C1 segment of cervical spinal cord (tissue), 14 donors: Measurements from ENCODE around the gene ACBD6.

Experiments
- DNase-seq, 14 donors: peaks; one replicate each; lab custom pipeline; 2025; lab: John Stamatoyannopoulos, UW

ACBD6 gene

DNA sequence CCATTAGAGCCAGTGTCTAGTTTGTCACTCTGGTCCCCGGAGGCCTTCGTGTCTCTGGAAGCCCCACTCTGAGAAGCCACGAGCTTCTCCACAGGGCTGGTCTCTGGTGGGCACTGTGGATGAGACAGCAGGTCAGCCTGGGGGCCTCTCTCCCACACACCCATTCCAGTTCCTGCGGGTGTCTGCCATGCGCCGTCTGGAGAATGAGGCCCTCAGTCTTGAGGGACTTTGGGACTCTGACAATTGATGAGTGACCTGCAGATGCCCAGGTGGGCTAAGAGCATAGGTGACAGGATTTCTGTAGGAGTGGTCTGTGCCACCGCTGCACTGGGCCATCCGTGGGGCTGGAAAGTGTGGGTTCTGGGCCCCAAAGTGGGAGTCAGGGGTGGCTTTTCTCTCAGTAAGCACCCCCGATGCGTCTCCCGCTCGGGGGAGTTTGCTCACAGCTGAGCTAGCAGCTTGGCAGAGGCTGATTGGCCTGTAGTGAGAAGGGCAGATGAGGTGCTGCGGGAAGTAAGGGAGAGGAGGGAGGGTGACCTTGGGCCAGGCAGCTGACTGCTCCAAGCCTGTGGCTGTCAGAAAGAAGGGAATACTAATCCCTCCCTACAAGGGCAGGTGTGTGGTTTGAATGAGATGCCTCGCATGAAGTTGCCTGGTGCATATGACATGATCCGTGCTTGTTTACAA is 245.9 kb downstream of the ACBD6 start:
- no peak for DNase-seq

DNA sequence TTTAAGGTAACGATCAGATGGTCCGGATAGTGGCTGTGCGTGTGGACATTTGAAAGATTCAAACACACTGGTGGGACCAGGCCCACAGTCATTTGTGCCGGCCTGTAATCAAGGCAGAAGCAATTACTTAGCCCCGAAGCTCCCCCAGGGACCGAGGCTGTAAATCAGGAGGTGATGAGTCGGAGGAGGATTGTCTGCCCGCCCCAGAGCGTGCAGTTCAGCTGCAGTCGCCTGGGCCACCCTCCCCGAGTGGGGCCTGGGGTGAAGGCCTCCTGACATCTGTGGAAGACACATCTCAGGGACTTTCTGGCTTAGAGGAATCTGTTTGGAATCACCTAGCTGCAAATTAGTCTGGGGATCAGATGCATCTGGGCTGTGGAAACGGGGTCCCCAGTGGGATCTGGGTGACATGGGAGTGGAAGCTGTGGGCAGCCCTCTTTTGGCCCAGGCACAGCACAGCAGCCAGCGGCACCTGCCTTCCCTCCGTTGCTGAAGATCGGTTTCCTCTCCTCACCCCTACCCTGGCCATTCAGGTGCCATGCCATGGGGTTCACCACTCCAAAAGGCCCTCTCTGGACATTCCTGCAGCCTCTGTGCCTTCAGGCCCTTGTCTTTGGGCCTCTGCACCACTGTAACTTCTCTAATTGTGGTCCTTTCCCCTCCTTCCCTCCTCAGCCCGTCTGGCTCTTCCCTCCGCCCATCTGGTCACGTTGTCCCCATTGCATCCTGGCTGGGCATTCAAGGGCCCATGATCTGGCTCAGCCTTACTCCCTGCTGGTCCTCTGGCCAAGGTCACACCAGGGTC is 246.6 kb downstream of the ACBD6 start:
- DNase-seq, result no peak

DNA sequence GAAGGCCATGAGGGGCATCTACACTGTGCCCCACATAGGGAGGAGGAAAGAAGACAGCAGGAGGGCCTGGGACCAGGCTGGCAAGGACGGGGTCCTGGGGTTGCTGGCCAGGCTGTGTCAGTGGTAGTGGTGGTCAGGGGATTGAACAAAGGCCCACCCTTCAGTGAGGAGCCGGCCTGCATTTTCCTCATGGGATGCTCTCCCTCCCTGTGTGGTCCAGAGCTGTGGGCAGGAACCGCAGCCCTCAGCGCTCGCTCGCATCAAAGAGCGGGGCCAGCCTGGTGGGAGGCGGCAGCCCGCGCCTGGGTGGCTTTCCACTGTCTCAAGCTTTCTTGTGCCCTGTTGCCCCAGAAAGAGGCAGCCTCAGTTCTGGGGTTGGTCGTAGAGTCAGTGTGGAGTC is 247.5 kb downstream of the ACBD6 start:
- no peak for DNase-seq

DNA sequence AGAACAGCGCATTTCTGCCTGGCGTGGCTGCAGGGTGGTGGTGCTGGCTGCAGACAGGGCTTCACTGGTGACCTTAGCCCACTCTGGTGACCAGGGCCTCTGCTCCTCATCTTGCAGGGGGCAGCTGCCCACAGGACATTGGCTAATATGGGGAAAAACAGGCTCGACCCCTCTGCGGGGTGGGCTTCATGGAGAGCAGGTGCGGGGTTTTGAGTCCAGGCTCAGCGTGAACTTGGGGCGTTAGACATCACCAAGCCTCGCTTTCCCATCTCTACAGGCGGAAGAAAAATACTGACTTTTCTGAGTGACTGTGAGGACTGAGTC is 247.9 kb downstream of the ACBD6 start:
- no peak for DNase-seq

DNA sequence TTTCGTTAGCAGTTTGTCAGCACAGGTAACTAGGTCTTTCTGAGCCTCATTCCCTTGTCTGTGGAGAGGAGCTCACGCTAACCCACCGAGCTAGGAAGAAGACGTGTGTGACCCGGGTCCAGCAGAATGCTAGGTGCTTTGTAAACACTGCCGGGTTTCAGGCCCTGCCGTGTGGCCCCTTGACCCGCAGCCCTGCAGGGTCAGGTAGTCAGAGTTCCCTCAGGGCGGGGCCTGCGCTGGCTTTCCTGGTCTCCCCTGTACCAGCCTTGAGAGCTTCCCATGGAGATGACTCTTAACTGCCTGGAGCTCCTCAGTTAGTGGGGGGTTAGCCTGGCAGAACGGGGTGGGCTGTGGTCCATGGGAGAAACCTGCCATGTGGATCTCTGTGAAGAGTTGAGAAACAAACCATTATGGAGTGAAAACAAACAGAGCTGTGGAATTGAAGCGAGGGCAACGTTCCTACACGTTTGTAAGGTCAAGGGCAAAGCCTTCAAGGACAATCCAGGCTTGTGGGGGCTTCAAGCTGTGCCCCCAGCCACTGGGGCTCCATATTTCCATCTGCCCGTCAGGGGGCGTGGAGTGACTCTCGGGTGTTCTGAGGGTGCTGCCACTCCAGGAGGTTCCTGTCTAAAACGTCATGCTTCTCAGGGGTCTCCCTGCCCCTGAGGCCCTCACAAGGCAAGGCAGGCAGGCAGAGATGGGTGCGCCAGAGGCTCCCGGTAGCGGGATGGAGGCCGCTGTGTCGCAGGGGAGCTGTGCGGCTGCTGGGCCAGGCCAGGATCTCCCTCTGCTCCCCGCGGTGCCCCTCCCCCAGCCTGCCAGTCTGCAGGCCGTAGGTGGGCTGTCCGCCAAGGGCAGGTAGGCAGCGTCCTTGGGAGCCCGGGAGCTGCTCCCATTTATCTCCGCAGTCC is 248.5 kb downstream of the ACBD6 start:
- DNase-seq, result no peak

DNA sequence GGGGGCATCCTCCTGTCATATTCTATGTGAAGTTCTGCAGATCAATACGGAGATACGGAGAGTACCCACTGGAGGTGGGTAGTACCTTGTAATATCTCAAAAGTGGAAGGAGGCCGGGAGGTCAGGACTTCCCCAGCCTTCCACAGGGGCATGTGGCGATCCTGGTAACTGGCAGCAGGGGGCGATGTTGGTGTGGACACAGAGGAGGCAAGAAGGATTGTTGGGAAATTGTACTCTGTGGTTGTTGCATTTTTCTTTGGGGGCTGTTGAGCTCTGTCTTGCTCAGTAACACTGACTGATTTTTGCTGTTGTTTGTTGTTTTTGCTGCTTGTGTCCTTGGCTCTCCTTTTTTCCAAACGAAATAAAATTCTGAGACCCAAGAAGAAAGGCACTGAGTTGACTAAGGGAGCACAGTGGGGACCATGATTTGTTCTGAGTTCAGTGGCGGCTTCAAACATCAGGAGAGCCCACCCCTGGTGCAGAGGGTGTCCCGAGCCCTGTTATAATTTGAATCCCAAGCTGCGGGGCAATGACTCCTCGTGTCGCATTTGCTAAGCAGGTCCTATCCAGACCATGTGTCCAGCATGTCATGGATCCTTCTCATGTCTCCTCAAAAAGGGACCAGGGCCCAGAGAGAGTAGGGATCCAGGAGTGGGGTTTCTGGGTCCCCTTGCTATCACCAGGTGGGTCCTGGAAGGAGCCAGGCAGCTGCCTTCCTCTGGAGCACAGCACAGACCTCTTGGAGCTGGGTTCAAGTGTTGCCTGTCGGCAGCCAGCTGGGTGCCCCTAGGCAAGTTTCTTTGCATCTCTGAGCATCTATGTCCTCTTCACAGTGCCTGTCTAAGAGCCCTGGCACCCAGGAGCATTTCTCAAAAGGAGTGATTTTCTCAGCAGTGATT is 249.5 kb downstream of the ACBD6 start:
- peak in 2 of 14 donors; percentile 11 to 16 for DNase-seq

DNA sequence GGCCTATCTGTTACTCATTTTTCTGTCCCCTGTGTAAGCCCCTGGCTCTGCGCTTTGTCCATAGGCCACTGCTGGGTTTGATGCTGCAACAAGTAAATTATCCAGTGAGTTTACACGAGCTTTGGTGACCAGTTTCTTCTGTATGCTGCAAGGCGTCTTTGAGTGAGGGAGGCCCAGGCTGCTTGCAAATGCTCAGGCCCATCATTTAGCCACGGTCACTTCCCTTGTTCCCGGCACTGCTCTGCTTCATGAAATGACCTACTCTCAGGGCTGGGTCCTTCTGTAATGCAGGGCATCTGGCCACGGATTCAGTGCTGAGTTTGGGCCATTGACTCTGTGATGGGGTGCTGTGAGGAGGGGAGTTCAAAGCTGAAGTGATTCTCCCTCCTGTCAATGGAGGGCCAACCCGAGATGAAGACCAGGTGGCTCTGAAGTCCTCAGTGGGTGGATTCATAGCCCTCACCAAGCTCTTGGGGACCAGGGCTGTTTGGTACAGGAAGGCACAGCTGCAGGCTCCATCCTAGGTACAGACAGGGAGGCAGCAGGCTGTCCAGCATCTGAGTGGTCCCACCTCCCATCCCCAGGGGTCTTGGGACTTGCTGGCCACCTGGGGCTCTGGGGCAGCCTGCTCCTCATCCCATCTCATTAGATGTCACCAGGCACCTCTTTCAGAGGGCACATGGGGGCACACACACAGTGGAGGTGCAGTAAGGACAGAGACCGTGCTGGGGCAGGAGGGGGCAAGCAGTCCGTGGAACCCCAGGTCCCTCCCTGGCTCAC is 250.7 kb downstream of the ACBD6 start:
- DNase-seq, result no peak

DNA sequence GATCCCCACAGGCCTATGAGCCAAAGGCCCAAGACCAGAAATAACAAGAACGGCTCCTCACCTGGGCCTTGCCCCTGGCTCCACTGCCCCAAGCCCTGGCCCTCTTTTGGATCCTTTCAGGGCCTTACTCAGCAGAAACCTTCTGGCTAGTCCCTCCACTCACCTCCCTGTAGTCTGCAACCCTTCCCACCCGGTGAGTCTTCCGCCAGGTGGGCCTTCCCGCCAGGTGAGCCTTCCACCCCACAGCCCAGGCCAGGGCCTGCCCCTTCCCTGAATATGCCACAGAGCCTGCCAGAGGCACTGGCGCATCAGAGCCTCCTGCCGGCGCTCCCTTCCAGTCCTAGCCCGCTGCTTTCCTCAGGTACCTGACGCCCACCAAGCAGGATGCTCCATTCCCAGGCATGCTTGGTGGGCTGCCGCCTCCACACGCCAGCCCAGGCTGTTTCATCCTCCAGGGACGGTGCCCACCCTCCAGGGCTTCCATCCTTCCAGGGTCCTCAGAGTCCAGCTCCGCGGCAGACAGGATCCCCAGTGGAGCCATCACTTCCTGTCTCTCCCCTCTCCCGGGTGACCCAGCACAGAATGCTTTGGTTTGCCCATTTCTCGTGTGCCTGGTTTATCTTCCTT is 251.4 kb downstream of the ACBD6 start:
- no peak for DNase-seq

DNA sequence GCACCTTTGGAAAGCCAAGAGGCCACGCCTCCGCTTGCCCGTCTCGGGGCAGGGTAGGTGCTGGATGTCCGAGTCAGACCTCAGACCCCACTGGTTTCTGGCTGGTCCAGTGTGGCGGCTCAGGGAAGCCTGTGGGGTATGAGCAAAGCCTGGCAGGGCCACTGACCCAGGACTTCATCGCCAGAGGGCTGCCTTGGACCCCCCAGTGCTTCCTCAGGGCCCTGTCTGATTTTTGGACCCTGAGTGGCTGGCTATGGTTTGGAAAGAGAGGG is 251.9 kb downstream of the ACBD6 start:
- no peak for DNase-seq

DNA sequence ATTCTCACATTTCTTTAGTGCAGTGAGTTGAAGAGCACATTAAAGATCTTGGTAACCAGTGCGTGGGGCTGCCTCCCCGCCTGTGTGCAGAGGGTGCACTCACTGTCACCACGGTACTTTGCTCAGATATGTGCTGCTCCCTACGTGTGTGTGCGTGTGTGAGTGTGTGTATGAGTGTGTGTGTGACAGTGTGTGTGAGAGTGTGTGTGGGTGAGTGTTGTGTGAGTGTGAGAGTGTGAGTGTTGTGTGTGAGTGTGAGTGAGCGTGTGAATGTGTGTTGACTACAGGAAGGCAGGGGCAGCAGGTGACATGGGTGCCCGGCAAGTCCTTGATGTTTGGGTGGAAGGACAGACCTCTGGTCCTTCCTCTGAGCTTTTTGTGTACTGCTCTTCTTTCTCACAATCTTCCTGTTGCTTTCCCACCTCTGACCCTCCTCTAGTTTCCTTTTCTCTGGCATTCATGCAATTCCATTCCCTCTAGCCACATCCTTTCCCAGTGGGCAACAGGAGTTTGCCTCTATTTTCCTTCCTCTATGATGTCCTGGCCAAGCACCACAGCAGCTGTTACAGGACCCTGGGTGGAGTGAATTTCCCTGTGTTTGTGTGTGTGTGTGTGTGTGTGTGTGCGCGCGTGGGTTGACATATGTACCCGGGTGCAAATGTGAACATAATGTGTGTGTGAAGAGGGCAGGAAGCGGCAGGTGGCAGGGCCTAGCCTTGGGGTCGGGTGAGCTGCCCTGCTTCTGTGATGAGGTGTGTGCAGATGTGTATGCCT is 252.5 kb downstream of the ACBD6 start:
- no peak for DNase-seq

DNA sequence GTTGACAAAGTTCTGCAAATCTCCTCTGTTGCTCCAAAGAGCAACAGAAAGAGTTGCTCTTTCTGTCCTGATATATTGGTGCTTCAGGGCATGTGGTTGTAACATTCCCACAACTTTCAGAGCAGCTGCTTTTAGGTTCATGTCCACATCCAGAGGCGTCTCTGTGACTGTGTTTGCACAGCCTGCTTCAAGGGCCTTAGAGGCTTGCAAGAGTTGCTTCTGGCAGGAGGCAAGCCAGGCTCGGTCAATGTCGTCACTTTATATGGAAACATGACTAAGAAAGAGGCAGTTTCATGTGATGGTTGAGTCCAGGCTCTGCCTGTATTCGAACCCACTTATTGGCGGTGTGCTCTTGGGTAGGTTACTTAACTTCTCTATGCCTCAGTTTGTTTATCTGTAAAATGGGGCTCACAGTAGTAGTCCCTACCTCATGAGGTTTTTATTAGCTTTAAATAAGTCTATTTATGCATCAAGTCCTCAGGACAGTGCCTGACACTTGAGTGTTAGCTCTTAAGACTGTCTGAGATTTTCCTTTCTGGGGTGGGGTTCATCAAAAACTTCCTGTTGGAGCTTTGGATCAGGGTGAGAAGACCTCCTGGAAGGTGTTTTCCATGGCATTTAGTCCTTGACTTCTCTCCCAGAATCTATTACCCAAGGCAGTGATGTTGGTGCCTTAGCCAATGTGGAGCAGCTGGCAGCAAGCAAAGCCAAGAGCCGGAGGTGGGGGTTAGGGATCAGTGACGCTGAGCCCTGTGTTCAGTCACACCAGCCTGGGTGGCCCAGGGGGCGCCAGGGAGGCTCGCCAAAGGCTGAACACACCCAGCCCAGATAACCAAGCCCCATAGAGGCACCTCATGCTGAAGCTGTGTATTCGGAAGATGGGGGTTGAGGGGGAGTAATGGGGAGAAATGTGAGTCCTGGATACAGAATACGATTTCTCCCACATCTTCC is 253.4 kb downstream of the ACBD6 start:
- DNase-seq, result no peak

DNA sequence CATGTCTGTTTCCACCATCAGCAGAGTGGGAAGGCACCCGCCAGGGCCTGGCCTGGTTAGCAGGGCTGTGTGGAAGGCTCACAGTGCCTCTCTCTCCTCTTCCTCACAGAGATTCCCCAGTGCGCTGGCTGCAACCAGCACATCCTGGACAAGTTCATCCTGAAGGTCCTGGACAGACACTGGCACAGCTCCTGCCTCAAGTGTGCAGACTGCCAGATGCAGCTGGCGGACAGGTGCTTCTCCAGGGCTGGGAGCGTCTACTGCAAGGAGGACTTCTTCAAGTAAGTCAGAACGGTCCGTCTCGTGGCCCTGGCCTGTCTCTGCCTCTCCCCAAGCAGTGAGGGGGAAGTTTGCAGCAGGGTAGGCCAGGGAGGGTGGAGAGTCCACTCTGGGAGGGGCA is 254.2 kb downstream of the ACBD6 start:
- DNase-seq, result no peak

DNA sequence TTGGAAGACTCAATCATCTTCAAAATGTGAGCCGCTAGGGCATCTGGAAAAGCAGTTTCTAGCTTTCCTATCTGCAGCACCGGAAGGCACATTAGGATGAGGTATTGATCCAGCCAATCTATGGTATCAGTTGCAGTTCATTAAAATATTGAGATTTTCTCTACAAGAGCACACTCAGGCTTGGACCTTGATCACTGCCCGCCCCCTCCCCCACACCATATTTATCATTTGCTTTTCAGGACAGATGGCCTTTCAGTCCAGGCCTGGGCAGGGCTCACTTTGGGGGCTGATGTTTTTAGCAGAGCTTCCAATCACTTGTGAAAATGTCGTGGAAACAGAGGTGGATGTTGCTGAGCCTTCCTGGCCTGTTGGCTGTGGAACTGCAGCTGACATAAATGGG is 254.8 kb downstream of the ACBD6 start:
- DNase-seq, result no peak

DNA sequence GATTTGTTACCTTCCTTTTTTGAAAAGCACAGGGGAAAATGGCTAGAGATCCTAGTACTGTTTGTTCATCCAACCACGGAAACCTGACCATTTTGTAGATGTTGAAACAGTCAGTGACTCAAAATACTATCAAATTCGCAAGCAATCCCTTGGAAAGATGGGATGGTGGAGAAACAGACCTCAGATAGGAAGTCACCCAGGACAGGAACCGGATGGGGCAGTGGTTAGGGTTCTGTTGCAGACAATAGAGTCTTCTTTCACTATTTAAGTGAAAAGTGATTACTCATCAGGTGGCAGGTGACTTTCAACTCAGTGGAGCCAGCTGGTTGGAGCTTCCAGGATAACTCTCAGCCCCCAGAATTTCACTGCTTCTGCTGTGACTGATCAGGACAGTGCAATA is 255.3 kb downstream of the ACBD6 start:
- no peak for DNase-seq

DNA sequence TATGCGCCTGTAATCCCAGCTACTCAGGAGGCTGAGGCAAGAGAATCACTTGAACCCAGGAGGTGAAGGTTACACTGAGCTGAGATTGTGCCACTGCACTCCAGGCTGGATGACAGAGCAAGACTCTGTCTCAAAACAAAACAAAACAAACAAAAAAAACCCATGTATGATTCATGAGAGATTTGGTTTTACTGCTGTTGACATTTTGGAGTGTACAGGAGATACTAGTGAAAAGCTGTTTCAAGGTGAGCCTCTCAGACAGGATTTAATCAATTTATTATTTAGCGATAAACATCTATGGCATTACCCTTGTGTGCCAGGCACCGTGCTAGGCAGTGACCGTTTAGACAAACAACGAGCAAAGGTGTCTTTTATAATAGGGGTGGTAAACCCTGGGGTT is 255.8 kb downstream of the ACBD6 start:
- no peak for DNase-seq

DNA sequence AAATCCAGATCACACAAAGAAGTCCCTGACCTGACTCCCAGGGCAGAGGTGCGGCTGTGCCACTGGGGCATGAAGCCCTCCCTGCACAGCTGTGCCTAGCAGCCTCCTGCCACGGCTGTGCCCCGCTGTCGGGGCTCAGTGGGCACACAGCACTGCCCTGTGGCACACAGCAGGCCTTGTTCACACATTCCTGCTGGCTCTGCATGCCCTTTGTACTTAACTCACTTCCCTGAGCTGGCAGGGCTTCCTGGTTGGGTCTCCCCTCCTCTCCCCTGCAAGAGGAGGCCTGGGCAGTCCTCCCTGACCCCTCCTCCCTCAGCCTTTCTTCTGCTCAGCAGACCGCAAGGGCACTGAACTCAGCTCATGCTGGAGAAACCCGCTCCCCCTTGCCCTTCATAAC is 257.5 kb downstream of the ACBD6 start:
- DNase-seq, result no peak

DNA sequence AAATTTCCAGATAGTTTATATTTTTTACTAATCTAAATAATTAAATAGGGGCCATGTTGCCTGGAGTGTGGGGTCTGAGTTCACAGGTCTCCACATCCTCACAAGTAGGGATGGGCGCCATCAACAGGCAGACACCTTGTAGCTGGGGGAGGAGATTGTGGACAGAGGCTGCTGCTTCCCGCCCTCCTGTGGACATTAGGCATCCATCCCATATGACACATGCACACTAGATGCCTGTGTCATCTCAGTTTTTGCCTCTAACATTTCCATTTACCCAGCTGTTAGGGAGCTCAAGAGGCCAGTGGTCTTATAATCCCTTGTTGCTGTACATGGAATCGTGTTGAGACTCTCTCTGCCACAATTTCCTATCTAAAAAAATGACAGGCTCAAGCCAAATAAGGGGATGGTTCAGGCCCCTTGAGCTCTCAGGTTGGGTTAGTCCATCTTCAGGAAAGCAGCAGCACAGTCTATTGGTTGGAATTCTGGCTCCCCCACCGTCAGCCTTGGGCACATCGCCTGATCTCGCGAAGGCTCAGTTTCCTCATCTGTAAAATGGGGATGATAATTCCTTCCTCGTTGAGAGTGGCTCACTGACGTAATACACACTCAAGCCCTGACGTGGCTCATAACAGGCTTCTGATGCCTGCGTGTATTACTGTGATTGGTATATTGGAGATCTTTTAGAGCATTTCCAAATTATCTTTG is 258.7 kb downstream of the ACBD6 start:
- no peak for DNase-seq
